ENCODE results near the gene RNGTT.

Gene RNGTT

GRCh38 chr6:88669475-88669874, 293.9 kb downstream of the RNGTT start:
- no peak for DNase-seq (ENCODE audit: low spot score)
- no peak for FAIRE-seq

GRCh38 chr6:88666901-88667300, 296.5 kb downstream of the RNGTT start:
- DNase-seq (ENCODE audit: low spot score) (no peak), FAIRE-seq (no peak)

GRCh38 chr6:88665131-88665530, 298.3 kb downstream of the RNGTT start:
- FAIRE-seq = no peak
- DNase-seq (ENCODE audit: low spot score) = no peak

GRCh38 chr6:88663801-88664200, 299.6 kb downstream of the RNGTT start:
- FAIRE-seq (no peak), DNase-seq (ENCODE audit: low spot score) (no peak)

GRCh38 chr6:88662653-88663174, 300.7 kb downstream of the RNGTT start:
- DNase-seq (ENCODE audit: low spot score) (no peak), FAIRE-seq (no peak)

GRCh38 chr6:88662163-88662580, 301.2 kb downstream of the RNGTT start:
- FAIRE-seq (peak; percentile 78), DNase-seq (ENCODE audit: low spot score) (peak; percentile 73)

GRCh38 chr6:88661136-88661535, 302.3 kb downstream of the RNGTT start:
- FAIRE-seq = no peak
- DNase-seq (ENCODE audit: low spot score) = no peak

- DNase-seq (ENCODE audit: low spot score) = no peak
- no peak for FAIRE-seq
Observed at GRCh38 chr6:88655586-88655985, 307.8 kb downstream of the RNGTT start.

- no peak for DNase-seq (ENCODE audit: low spot score)
- no peak for FAIRE-seq
Observed at GRCh38 chr6:88653936-88654335, 309.5 kb downstream of the RNGTT start.

- no peak for DNase-seq (ENCODE audit: low spot score)
- peak; percentile 47 for FAIRE-seq
Observed at GRCh38 chr6:88651400-88651799, 312.0 kb downstream of the RNGTT start.

GRCh38 chr6:88650979-88651378, 312.4 kb downstream of the RNGTT start:
- no peak for DNase-seq (ENCODE audit: low spot score)
- FAIRE-seq = no peak

- DNase-seq (ENCODE audit: low spot score) (no peak), FAIRE-seq (no peak)
Observed at GRCh38 chr6:88650029-88650619, 313.3 kb downstream of the RNGTT start.

- FAIRE-seq (no peak), DNase-seq (ENCODE audit: low spot score) (no peak)
Observed at GRCh38 chr6:88641178-88641903, 322.1 kb downstream of the RNGTT start.

- FAIRE-seq = no peak
- no peak for DNase-seq (ENCODE audit: low spot score)
Observed at GRCh38 chr6:88637761-88638545, 325.5 kb downstream of the RNGTT start.

- FAIRE-seq (no peak), DNase-seq (ENCODE audit: low spot score) (no peak)
Observed at GRCh38 chr6:88636871-88637270, 326.5 kb downstream of the RNGTT start.

GRCh38 chr6:88633782-88634181, 329.6 kb downstream of the RNGTT start:
- FAIRE-seq (no peak), DNase-seq (ENCODE audit: low spot score) (no peak)

GRCh38 chr6:88631830-88632229, 331.6 kb downstream of the RNGTT start:
- FAIRE-seq = no peak
- no peak for DNase-seq (ENCODE audit: low spot score)

GRCh38 chr6:88629838-88630494, 333.5 kb downstream of the RNGTT start:
- FAIRE-seq = no peak
- no peak for DNase-seq (ENCODE audit: low spot score)

GRCh38 chr6:88626460-88626859, 337.0 kb downstream of the RNGTT start:
- FAIRE-seq (no peak), DNase-seq (ENCODE audit: low spot score) (no peak)

GRCh38 chr6:88623531-88623930, 339.9 kb downstream of the RNGTT start:
- DNase-seq (ENCODE audit: low spot score) = no peak
- FAIRE-seq = no peak

- DNase-seq (ENCODE audit: low spot score) (no peak), FAIRE-seq (no peak)
Observed at GRCh38 chr6:88619951-88620350, 343.5 kb downstream of the RNGTT start.

GRCh38 chr6:88616380-88616779, 347.0 kb downstream of the RNGTT start:
- FAIRE-seq = no peak
- DNase-seq (ENCODE audit: low spot score) = no peak
